ENCODE results near the gene PKP3. TPM values are rescaled to one million over a fixed set of nuclear protein-coding genes. Genes with fewer than 3 reads are reported as not detected.
"Not testable (repeated sequence)": the region's sequence is repeated elsewhere in the genome, so short reads cannot be mapped to it uniquely, and the experiment has no call there.

The PKP3 gene
- total RNA-seq, 1 donor from 2014 or later: not detected

GRCh38 chr11:419248-420005 is 25.4 kb downstream of the PKP3 start:
- Histone ChIP-seq H3K36me3 (no peaks in the 10 kb centered on the region), H3K4me1 (no peaks in the 10 kb centered on the region), H3K9me3 (no peaks in the 10 kb centered on the region), H3K27me3 (peaks cover 8% of the 10 kb centered on the region), H3K27ac (no peak overlapping the region), H3K4me3 (no peak overlapping the region)
- TF ChIP-seq CTCF (IDR thresholded peaks at IDR 0.05): no peak
- intact Hi-C loops (cut with DNase I): no loop called here
- peak in 1 of 2 donors; percentile 1 for DNase-seq (ENCODE audit: low spot score in 2 of 2)

GRCh38 chr11:420054-420910 is 26.3 kb downstream of the PKP3 start:
- Histone ChIP-seq H3K27ac (no peak overlapping the region), H3K9me3 (no peaks in the 10 kb centered on the region), H3K36me3 (no peaks in the 10 kb centered on the region), H3K27me3 (peaks cover 6% of the 10 kb centered on the region), H3K4me1 (no peaks in the 10 kb centered on the region), H3K4me3 (no peak overlapping the region)
- intact Hi-C loops (cut with DNase I): no loop called here
- no peak for DNase-seq (ENCODE audit: low spot score in 2 of 2)
- no peak for TF ChIP-seq CTCF (IDR thresholded peaks at IDR 0.05)

- Histone ChIP-seq H3K4me3 (no peak overlapping the region), H3K27ac (no peak overlapping the region), H3K9me3 (no peaks in the 10 kb centered on the region), H3K36me3 (no peaks in the 10 kb centered on the region), H3K4me1 (no peaks in the 10 kb centered on the region), H3K27me3 (peaks cover 4% of the 10 kb centered on the region)
- intact Hi-C loops (cut with DNase I): no loop called here
- no peak for TF ChIP-seq CTCF (IDR thresholded peaks at IDR 0.05)
- DNase-seq (ENCODE audit: low spot score in 2 of 2): no peak
These were observed 26.9 kb downstream of the PKP3 start for GRCh38 chr11:420911-421321.

- no peaks in the 10 kb centered on the region for H3K4me1 ChIP-seq
- TF ChIP-seq CTCF (IDR thresholded peaks at IDR 0.05): no peak
- intact Hi-C loops (cut with DNase I): no loop called here
- no peak for DNase-seq (ENCODE audit: low spot score in 2 of 2)
- H3K9me3 ChIP-seq: no peaks in the 10 kb centered on the region
- peaks cover 4% of the 10 kb centered on the region for H3K27me3 ChIP-seq
- H3K27ac ChIP-seq: no peak overlapping the region
- no peak overlapping the region for H3K4me3 ChIP-seq
- H3K36me3 ChIP-seq: no peaks in the 10 kb centered on the region
These were observed 28.2 kb downstream of the PKP3 start for GRCh38 chr11:422249-422656.

GRCh38 chr11:424232-424631 is 30.2 kb downstream of the PKP3 start:
- Histone ChIP-seq H3K4me1 (no peaks in the 10 kb centered on the region), H3K9me3 (no peaks in the 10 kb centered on the region), H3K27ac (no peak overlapping the region), H3K4me3 (no peak overlapping the region), H3K36me3 (no peaks in the 10 kb centered on the region), H3K27me3 (no peaks in the 10 kb centered on the region)
- intact Hi-C loops (cut with DNase I): no loop called here
- no peak for TF ChIP-seq CTCF (IDR thresholded peaks at IDR 0.05)
- DNase-seq (ENCODE audit: low spot score in 2 of 2): no peak

- H3K36me3 ChIP-seq; H3K27me3 ChIP-seq; H3K27ac ChIP-seq; H3K4me3 ChIP-seq; H3K9me3 ChIP-seq; DNase-seq (ENCODE audit: low spot score in 2 of 2); H3K4me1 ChIP-seq; intact Hi-C loops (cut with DNase I): not testable (repeated sequence)
These were observed 30.8 kb downstream of the PKP3 start for GRCh38 chr11:424766-425165.
